MM.1S (cell line): ENCODE measurements around the gene FN3K.

Experiments
- DNase-seq: peaks from one replicate; pipeline ENCODE4 v3.0.0-alpha.2; 2015
- H2AFZ ChIP-seq: fragments of 300-600 bp; sonication (generic); 2 replicates; pipeline ENCODE4 v1.6.0; 2016; ENCODE audit warnings: antibody characterized with exemption, low read length
- H3F3A ChIP-seq: fragments of 300-600 bp; sonication (generic); 2 replicates; pipeline ENCODE4 v1.6.1; 2016; ENCODE audit warnings: mild to moderate bottlenecking, antibody characterized with exemption, low read length, moderate library complexity, mixed read lengths; ENCODE audit not compliant: insufficient read depth
- H3K27ac ChIP-seq: fragments of 300-600 bp; sonication (generic); 2 replicates; pipeline ENCODE4 v1.5.1; 2016; ENCODE audit warnings: mild to moderate bottlenecking, low read length
- H3K27me3 ChIP-seq: fragments of 300-600 bp; sonication (generic); replicated peaks from 2 replicates; pipeline ENCODE4 v1.6.0; 2016; ENCODE audit warnings: low read length; ENCODE audit not compliant: insufficient read depth
- H3K36me3 ChIP-seq: fragments of 300-600 bp; sonication (generic); replicated peaks from 2 replicates; pipeline ENCODE4 v1.6.1; 2016; ENCODE audit warnings: mild to moderate bottlenecking, low read length, mixed read lengths; ENCODE audit not compliant: insufficient read depth
- H3K4me1 ChIP-seq: fragments of 300-600 bp; sonication (generic); 2 replicates; pipeline ENCODE4 v1.6.1; 2016; ENCODE audit warnings: low read length, mixed read lengths
- H3K4me2 ChIP-seq: fragments of 300-600 bp; sonication (generic); 2 replicates; pipeline ENCODE4 v1.6.0; 2016; ENCODE audit warnings: low read depth, low read length
- H3K4me3 ChIP-seq: fragments of 300-600 bp; sonication (generic); 2 replicates; pipeline ENCODE4 v1.5.1; 2016; ENCODE audit warnings: low read length, mixed read lengths
- H3K79me2 ChIP-seq: fragments of 300-600 bp; sonication (generic); 2 replicates; pipeline ENCODE4 v1.6.1; 2016; ENCODE audit warnings: mixed run types, low read length, mixed read lengths
- H3K9ac ChIP-seq: fragments of 300-600 bp; sonication (generic); 2 replicates; pipeline ENCODE4 v1.6.1; 2016; ENCODE audit warnings: low read length, mixed read lengths
- H3K9me2 ChIP-seq: fragments of 300-600 bp; sonication (generic); replicated peaks from 2 replicates; pipeline ENCODE4 v1.6.1; 2016; ENCODE audit warnings: mild to moderate bottlenecking, low read length, mixed read lengths; ENCODE audit not compliant: insufficient read depth
- H3K9me3 ChIP-seq: fragments of 300-600 bp; sonication (generic); replicated peaks from 2 replicates; pipeline ENCODE4 v1.6.1; 2016; ENCODE audit warnings: mild to moderate bottlenecking, low read length, mixed read lengths; ENCODE audit not compliant: insufficient read depth
- H4K20me1 ChIP-seq: fragments of 300-600 bp; sonication (generic); 2 replicates; pipeline ENCODE4 v1.6.1; 2016; ENCODE audit warnings: mild to moderate bottlenecking, low read length, moderate library complexity, mixed read lengths; ENCODE audit not compliant: insufficient read depth
- EZH2 ChIP-seq: fragments of 300-600 bp; sonication (generic); optimal IDR thresholded peaks from 2 replicates; pipeline ENCODE3; 2017; ENCODE audit warnings: low read depth, mild to moderate bottlenecking, antibody characterized with exemption, low read length, mixed read lengths
- EZH2phosphoT487 ChIP-seq: fragments of 300-600 bp; sonication (generic); IDR thresholded peaks from 2 replicates; pipeline ENCODE4 v1.6.1; 2018; ENCODE audit warnings: antibody characterized with exemption, low read length
- TF ChIP-seq, protein P1 (sequence below): fragments of 300-600 bp; sonication (generic); IDR thresholded peaks from 2 replicates; pipeline ENCODE4 v1.5.1; 2016; ENCODE audit warnings: antibody characterized with exemption, low read length, mixed read lengths

The FN3K gene

GRCh38 chr17:82716203-82717010, 19.0 kb upstream of the FN3K start, which contains the start of gene FN3KRP:
TSS of gene FN3KRP (plus strand) at chr17:82716706. CDS start at chr17:82716756, 50 bp downstream.
- peak within 1 kb of the TSS; percentile 48; the same call in 1 of the 2 replicates for H3K27ac ChIP-seq

DNA sequence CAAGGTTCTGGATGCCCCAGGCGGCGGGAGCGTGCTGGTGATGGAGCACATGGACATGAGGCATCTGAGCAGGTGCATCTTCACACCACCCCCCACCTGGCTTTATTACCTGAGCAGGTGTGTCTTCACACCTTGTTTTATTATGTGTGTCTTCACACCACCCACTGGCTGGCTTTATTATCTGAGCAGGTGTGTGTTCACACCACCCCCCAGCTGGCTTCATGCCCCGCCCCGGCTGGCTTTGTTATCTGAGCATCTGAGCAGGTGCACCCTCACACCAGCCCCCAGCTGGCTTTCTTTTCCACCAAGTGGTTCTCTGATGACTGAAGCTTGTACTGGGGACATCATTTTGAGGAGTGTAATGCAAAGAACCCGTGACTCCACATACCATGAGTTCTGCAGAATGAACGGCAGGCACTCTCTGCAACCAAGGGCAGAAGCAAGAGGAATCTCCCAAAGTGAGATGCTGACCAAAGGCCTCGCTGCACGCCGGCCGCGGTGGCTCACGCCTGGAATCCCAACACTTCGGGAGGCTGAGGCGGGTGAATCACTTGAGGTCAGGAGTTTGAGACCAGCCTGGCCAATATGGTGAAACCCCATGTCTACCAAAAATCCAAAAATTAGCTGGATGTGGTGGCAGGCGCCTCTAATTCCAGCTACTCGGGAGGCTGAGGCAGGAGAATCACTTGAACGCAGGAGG, 16.3 kb upstream of the FN3K start:
- Histone ChIP-seq H3K36me3 (peaks cover 8% of the 10 kb centered on the region), H3K79me2 (peaks cover 28% of the 10 kb centered on the region), H4K20me1 (no peaks in the 10 kb centered on the region), H3K4me3 (no peak overlapping the region), H3F3A (no peaks in the 10 kb centered on the region; the same call in 1 of the 2 replicates), H3K9me2 (no peaks in the 10 kb centered on the region), H3K4me1 (peaks cover 6% of the 10 kb centered on the region), H3K27me3 (no peaks in the 10 kb centered on the region), H3K27ac (no peak overlapping the region), H3K9me3 (no peaks in the 10 kb centered on the region), H3K4me2 (no peak overlapping the region), H3K9ac (no peak overlapping the region), H2AFZ (no peak overlapping the region)
- TF ChIP-seq, protein P1, sequence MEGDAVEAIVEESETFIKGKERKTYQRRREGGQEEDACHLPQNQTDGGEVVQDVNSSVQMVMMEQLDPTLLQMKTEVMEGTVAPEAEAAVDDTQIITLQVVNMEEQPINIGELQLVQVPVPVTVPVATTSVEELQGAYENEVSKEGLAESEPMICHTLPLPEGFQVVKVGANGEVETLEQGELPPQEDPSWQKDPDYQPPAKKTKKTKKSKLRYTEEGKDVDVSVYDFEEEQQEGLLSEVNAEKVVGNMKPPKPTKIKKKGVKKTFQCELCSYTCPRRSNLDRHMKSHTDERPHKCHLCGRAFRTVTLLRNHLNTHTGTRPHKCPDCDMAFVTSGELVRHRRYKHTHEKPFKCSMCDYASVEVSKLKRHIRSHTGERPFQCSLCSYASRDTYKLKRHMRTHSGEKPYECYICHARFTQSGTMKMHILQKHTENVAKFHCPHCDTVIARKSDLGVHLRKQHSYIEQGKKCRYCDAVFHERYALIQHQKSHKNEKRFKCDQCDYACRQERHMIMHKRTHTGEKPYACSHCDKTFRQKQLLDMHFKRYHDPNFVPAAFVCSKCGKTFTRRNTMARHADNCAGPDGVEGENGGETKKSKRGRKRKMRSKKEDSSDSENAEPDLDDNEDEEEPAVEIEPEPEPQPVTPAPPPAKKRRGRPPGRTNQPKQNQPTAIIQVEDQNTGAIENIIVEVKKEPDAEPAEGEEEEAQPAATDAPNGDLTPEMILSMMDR = no peak
- TF ChIP-seq EZH2 = no peak
- no peak for TF ChIP-seq EZH2phosphoT487
- no peak for DNase-seq

More at GRCh38 chr17:82716203-82717010, 19.0 kb upstream of the FN3K start, which contains the start of gene FN3KRP:
- Histone ChIP-seq H3K4me2 (peak within 1 kb of the TSS; percentile 85), H3K9me3 (no peaks in the 10 kb centered on the region), H3K36me3 (peaks cover 4% of the 10 kb centered on the region), H3K4me1 (peaks cover 6% of the 10 kb centered on the region), H3K79me2 (peaks cover 28% of the 10 kb centered on the region), H3K9me2 (no peaks in the 10 kb centered on the region), H3K27me3 (no peaks in the 10 kb centered on the region), H3F3A (no peaks in the 10 kb centered on the region; the same call in 1 of the 2 replicates), H3K9ac (peak within 1 kb of the TSS; percentile 79), H3K4me3 (peak within 1 kb of the TSS; percentile 95), H2AFZ (peak within 1 kb of the TSS; percentile 95), H4K20me1 (no peaks in the 10 kb centered on the region)
- peak; percentile 96 for DNase-seq
- TF ChIP-seq EZH2phosphoT487 (no peak), EZH2 (no peak)
- TF ChIP-seq, protein P1 = no peak

GRCh38 chr17:82720204-82720603, 15.2 kb upstream of the FN3K start:
- H3K36me3 ChIP-seq = peaks cover 8% of the 10 kb centered on the region
- no peaks in the 10 kb centered on the region for H4K20me1 ChIP-seq
- H2AFZ ChIP-seq = no peak overlapping the region
- no peak overlapping the region for H3K27ac ChIP-seq
- H3K4me2 ChIP-seq = no peak overlapping the region
- peaks cover 6% of the 10 kb centered on the region for H3K4me1 ChIP-seq
- no peaks in the 10 kb centered on the region for H3K9me2 ChIP-seq
- H3K79me2 ChIP-seq = peaks cover 28% of the 10 kb centered on the region
- no peaks in the 10 kb centered on the region; the same call in 1 of the 2 replicates for H3F3A ChIP-seq
- no peak for TF ChIP-seq EZH2
- TF ChIP-seq, protein P1 = no peak
- no peak overlapping the region for H3K9ac ChIP-seq
- H3K27me3 ChIP-seq = no peaks in the 10 kb centered on the region
- no peak overlapping the region for H3K4me3 ChIP-seq
- H3K9me3 ChIP-seq = no peaks in the 10 kb centered on the region
- no peak for DNase-seq
